GOT3 (cell line): Measurements from ENCODE around the gene KIF5B.
"Not testable (repeated sequence)": the region's sequence is repeated elsewhere in the genome, so short reads cannot be mapped to it uniquely, and the experiment has no call there.

Experiments used
- DNase-seq: peaks from one replicate; lab custom pipeline; 2025; ENCODE audit warnings: mixed read lengths; lab: John Stamatoyannopoulos, UW

The KIF5B gene

GRCh38 chr10:32056136-32057035, at the start of gene KIF5B:
Gene KIF5B, minus strand, starts transcription at chr10:32056425. Its CDS starts 452 bp downstream, at chr10:32055973.
- DNase-seq: peak; percentile 71

GRCh38 chr10:32105782-32106382, 49.7 kb upstream of the KIF5B start:
- DNase-seq: no peak

- no peak for DNase-seq
Measured at GRCh38 chr10:32104622-32105509, 48.6 kb upstream of the KIF5B start.

- DNase-seq: no peak
Measured at GRCh38 chr10:32104181-32104580, 48.0 kb upstream of the KIF5B start.

- DNase-seq: no peak
Measured at GRCh38 chr10:32103721-32104120, 47.5 kb upstream of the KIF5B start.

GRCh38 chr10:32098566-32099259, 42.5 kb upstream of the KIF5B start:
- DNase-seq: not testable (repeated sequence)

GRCh38 chr10:32095116-32095733, 39.0 kb upstream of the KIF5B start:
- no peak for DNase-seq

- DNase-seq: no peak
Measured at GRCh38 chr10:32093650-32094049, 37.4 kb upstream of the KIF5B start.

- DNase-seq: no peak
Measured at GRCh38 chr10:32091046-32091445, 34.8 kb upstream of the KIF5B start.

GRCh38 chr10:32084185-32084851, 28.1 kb upstream of the KIF5B start:
- no peak for DNase-seq

- DNase-seq: no peak
Measured at GRCh38 chr10:32077896-32078485, 21.8 kb upstream of the KIF5B start.

- no peak for DNase-seq
Measured at GRCh38 chr10:32073659-32074058, 17.4 kb upstream of the KIF5B start.

- DNase-seq: no peak
Measured at GRCh38 chr10:32073128-32073527, 16.9 kb upstream of the KIF5B start.

- DNase-seq: no peak
Measured at GRCh38 chr10:32072025-32072800, 16.0 kb upstream of the KIF5B start.

GRCh38 chr10:32070645-32071044, 14.4 kb upstream of the KIF5B start:
- no peak for DNase-seq

GRCh38 chr10:32068569-32068968, 12.3 kb upstream of the KIF5B start:
- DNase-seq: no peak

- not testable (repeated sequence) for DNase-seq
Measured at GRCh38 chr10:32067931-32068330, 11.7 kb upstream of the KIF5B start.

GRCh38 chr10:32065856-32066255, 9.6 kb upstream of the KIF5B start:
- no peak for DNase-seq

- DNase-seq: no peak
Measured at GRCh38 chr10:32061440-32061839, 5.2 kb upstream of the KIF5B start.
